CD4-positive, alpha-beta memory T cell (primary cell): ENCODE results near the gene THYN1. TPM values are rescaled to one million over a fixed set of nuclear protein-coding genes. Genes with fewer than 3 reads are reported as not detected.

Experiments used
- CTCF ChIA-PET: fragments of 350-600 bp; sonication (Branson Sonifier 250); formaldehyde crosslinking; loops from one replicate; lab custom pipeline; 2021; ENCODE audit warnings: inconsistent platforms; ENCODE audit not compliant: partially characterized antibody; lab: Charles Lee
- POLR2A ChIA-PET: fragments of 350-600 bp; sonication (Branson Sonifier 250); formaldehyde crosslinking; loops from one replicate; lab custom pipeline; 2021; ENCODE audit not compliant: partially characterized antibody; lab: Charles Lee
- DNase-seq, 5 donors: peaks; one replicate each; pipeline versions ENCODE4 v3.0.0 to v3.0.0-alpha.2; 2020 to 2022; ENCODE audit warnings: mixed read lengths in 1 of 5
- H3K27ac ChIP-seq: one replicate; pipeline ENCODE4 v1.7.0; 2013; ENCODE audit warnings: low read depth, low read length
- H3K27me3 ChIP-seq: 2 replicates; pipeline ENCODE4 v1.7.0; 2013; ENCODE audit warnings: mild to moderate bottlenecking, low read length, moderate library complexity; ENCODE audit not compliant: insufficient read depth
- H3K36me3 ChIP-seq: 2 replicates; pipeline ENCODE4 v1.7.0; 2013; ENCODE audit warnings: mild to moderate bottlenecking, low read length, moderate library complexity; ENCODE audit not compliant: insufficient read depth
- H3K4me1 ChIP-seq: 2 replicates; pipeline ENCODE4 v1.7.0; 2013; ENCODE audit warnings: mild to moderate bottlenecking, low read length, moderate library complexity; ENCODE audit not compliant: insufficient read depth
- H3K4me3 ChIP-seq, 2 donors: one replicate each; pipeline ENCODE4 v1.7.0; 2013; ENCODE audit warnings: low read length in 2 of 2, mild to moderate bottlenecking in 1 of 2
- H3K9me3 ChIP-seq, 2 donors: one replicate each; pipeline ENCODE4 v1.7.0; 2013; ENCODE audit warnings: low read length in 2 of 2, control low read depth in 1 of 2; ENCODE audit not compliant: control insufficient read depth in 1 of 2
- H3K27ac Mint-ChIP-seq, 7 donors: one replicate each; pipeline ENCODE4 v1.8.0; 2020 to 2021; ENCODE audit warnings: mixed read lengths in 7 of 7, mild to moderate bottlenecking in 6 of 7, inconsistent platforms in 3 of 7, moderate library complexity in 3 of 7
- H3K27me3 Mint-ChIP-seq, 2 donors: one replicate each; pipeline ENCODE4 v1.8.0; 2020 to 2021; ENCODE audit warnings: mixed read lengths in 2 of 2
- H3K36me3 Mint-ChIP-seq, 2 donors: one replicate each; pipeline ENCODE4 v1.8.0; 2020 to 2021; ENCODE audit warnings: mixed read lengths in 2 of 2, inconsistent platforms in 1 of 2, mild to moderate bottlenecking in 1 of 2
- H3K4me1 Mint-ChIP-seq, 4 donors: one replicate each; pipeline ENCODE4 v1.8.0; 2020 to 2021; ENCODE audit warnings: mixed read lengths in 4 of 4, mild to moderate bottlenecking in 1 of 4
- H3K4me3 Mint-ChIP-seq, 8 donors: one replicate each; pipeline ENCODE4 v1.8.0; 2020 to 2021; ENCODE audit warnings: mixed read lengths in 8 of 8, mild to moderate bottlenecking in 7 of 8, moderate library complexity in 6 of 8, inconsistent platforms in 3 of 8
- H3K9me3 Mint-ChIP-seq, 8 donors: one replicate each; pipeline ENCODE4 v1.8.0; 2020 to 2021; ENCODE audit warnings: mixed read lengths in 8 of 8, mild to moderate bottlenecking in 5 of 8, inconsistent platforms in 3 of 8, moderate library complexity in 1 of 8
- intact Hi-C: fragments of 100-400 bp; cut with micrococcal nuclease; formaldehyde crosslinking; loops from one replicate; pipeline ENCODE4 v1.15.1; 2023
- polyA plus RNA-seq, 2 donors: library from polyadenylated mRNA; unstranded; fragments of 300-500 nt; fragmentation: Illumina TruSeq; gene quantifications; one replicate each; pipeline ENCODE4 v1.2.3, GENCODE V29; 2021
- total RNA-seq, 2 experiments: library from RNA; stranded (reverse); gene quantifications; one replicate each; pipeline ENCODE4 v1.2.3, GENCODE V29; 2021

Gene THYN1
- total and polyA plus RNA-seq, 4 experiments from 2014 or later: 59.3 to 163 (median 94.5) TPM

DNA sequence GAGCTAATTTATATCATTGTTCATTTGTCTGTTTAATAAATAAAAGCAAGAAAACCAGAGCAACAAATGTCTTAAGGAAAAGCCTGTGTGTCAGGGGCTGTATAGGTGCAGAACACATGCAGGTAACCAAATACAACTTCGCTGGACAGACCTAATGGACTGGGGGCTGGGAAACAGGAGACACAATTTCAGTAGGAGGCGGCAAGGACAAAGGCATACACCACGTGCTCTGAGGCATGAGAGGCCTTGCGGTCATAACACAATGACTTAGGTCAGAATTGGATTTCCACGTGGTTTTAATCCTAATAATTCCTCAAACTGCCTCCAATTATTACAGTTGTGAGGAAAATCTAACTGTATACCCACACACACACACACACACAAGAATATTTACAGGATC, 14.3 kb upstream of the THYN1 start:
- Histone ChIP-seq H3K27ac (no peak overlapping the region), H3K27me3 (no peaks in the 10 kb centered on the region), H3K9me3 (no peaks in the 10 kb centered on the region), H3K36me3 (no peaks in the 10 kb centered on the region), H3K4me3 (no peak overlapping the region), H3K4me1 (peaks cover 19% of the 10 kb centered on the region)
- Mint-ChIP-seq H3K36me3 (peaks cover 11 to 12% of the 10 kb centered on the region in 2 donors), H3K27ac (no peak overlapping the region), H3K27me3 (no peaks in the 10 kb centered on the region), H3K9me3 (no peaks in the 10 kb centered on the region), H3K4me1 (peaks cover 16 to 33% (median 22%) of the 10 kb centered on the region in 4 donors), H3K4me3 (no peak overlapping the region)
- ChIA-PET CTCF (interaction anchor here (9.3 kb wide), 1 partner anchor 7 kb away, joined by 119 read pairs; the partner anchor contains the start of gene GLB1L3), POLR2A (no interaction called here)
- DNase-seq: no peak
- intact Hi-C loops: no loop called here

DNA sequence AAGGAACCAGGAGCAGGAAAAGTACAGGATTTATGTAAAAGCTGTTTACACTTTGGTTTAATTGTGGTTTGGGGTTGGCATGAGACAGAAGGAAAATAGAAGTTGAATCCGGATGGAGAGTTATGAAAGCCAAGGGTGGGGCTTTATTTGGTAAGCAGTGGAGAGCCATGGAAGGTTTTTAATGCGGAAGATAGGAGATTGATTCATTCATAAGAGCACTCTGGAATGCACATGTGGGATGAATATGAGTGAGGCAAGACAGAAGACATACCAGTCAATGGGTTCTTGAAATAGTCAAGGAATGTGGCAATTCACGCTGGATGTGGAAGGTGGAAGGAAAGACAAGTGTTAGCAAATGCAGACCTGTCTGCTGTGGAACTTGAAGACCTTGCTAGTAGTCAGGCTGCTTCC, 13.7 kb upstream of the THYN1 start:
- ChIA-PET POLR2A (interaction anchor here (1.2 kb wide), 1 partner anchor 10 kb away, joined by 3 read pairs; the partner anchor contains the start of gene GLB1L3), CTCF (interaction anchor here (9.3 kb wide), 1 partner anchor 8 kb away, joined by 119 read pairs; the partner anchor contains the start of gene GLB1L3)
- Mint-ChIP-seq H3K9me3 (no peaks in the 10 kb centered on the region), H3K4me1 (peaks cover 17 to 28% (median 21%) of the 10 kb centered on the region in 4 donors), H3K27me3 (no peaks in the 10 kb centered on the region), H3K36me3 (peaks cover 15 to 17% of the 10 kb centered on the region in 2 donors), H3K27ac (peak overlapping the region in 5 of 7 donors; percentile 20 to 54 (median 29)), H3K4me3 (no peak overlapping the region)
- H3K36me3 ChIP-seq: peaks cover under 1% of the 10 kb centered on the region
- H3K4me3 ChIP-seq: no peak overlapping the region
- no peaks in the 10 kb centered on the region for H3K27me3 ChIP-seq
- peaks cover 16% of the 10 kb centered on the region for H3K4me1 ChIP-seq
- intact Hi-C loops: no loop called here
- no peak overlapping the region for H3K27ac ChIP-seq
- no peaks in the 10 kb centered on the region for H3K9me3 ChIP-seq
- no peak for DNase-seq

DNA sequence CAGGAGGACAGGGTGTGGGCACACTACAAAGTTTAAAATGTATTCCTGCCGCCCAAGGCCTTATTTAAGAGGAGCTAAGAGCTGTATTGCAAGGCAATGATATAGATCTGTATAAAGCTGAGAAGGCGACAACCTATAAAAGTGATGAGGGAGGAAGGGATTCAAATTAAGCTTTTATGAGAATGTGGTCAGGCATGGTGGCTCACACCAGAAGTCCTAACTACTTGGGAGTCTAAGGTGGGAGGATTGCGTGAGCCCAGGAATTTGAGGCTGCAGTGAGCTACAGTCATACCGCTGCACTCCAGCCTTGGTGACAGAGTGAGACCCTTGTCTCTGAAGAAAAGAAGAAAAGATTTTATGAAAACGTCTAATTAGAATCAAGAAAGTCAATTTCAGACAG, 13.3 kb upstream of the THYN1 start:
- H3K4me3 Mint-ChIP-seq: no peak overlapping the region

DNA sequence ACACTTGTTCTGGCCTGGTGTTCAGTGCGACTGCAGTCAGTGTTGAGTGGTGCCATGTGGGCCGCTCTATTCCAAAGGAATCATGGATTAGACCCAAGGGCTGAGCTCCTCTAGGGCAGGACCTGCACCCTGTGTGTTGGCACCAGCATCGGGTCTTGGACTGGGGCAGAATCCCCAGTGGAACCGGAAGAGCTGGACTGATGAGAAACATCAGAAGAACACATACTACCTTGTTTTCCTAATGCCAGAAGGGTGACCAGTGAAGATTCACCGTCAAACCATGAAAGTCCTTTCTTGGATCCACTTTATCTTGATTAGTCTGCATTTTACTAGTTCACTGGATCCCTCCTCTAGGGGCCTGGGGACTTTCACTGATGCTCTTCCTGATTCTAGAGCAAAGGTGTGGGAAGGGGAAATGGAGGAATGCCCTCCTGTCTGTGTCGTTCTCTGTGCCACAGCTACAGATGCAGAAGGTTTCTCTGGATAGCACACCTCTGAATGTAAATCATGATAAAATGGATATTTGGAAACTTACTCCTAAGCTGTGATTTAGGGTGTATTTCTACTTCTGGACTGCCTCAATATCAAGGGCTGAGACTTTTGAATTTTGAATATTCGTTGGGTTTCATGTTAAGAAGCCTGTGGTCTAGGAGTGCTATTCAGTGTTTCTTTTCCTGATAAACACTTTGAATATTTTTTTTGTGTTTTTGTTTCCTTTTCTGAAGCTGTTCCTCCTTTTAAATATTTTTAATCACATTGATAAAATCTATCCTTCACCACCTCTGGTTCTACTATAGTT, 12.0 kb upstream of the THYN1 start:
- Mint-ChIP-seq H3K4me3 (no peak overlapping the region), H3K4me1 (peaks cover 6 to 16% (median 8%) of the 10 kb centered on the region in 4 donors), H3K36me3 (peaks cover 21 to 23% of the 10 kb centered on the region in 2 donors), H3K27me3 (no peaks in the 10 kb centered on the region), H3K27ac (peak overlapping the region in 3 of 7 donors; percentile 24 to 46 (median 43)), H3K9me3 (peaks cover 0 to 2% (median 0%) of the 10 kb centered on the region in 8 donors)
- CTCF ChIA-PET: interaction anchor here (0.8 to 9.3 kb wide), 3 partner anchors 10 to 95 kb away, joined by 3 to 119 read pairs (median 3); partner anchors contain the start of gene GLB1L3
- Histone ChIP-seq H3K4me1 (peaks cover 6% of the 10 kb centered on the region), H3K4me3 (no peak overlapping the region), H3K9me3 (no peaks in the 10 kb centered on the region), H3K36me3 (peaks cover 16% of the 10 kb centered on the region), H3K27ac (no peak overlapping the region), H3K27me3 (no peaks in the 10 kb centered on the region)
- POLR2A ChIA-PET: interaction anchor here (0.7 kb wide), 1 partner anchor 17 kb away, joined by 3 read pairs; no protein-coding TSS in a partner anchor
- no peak for DNase-seq
- intact Hi-C loops: no loop called here

More for the DNA sequence above, 13.3 kb upstream of the THYN1 start:
- Mint-ChIP-seq H3K9me3 (no peaks in the 10 kb centered on the region), H3K4me1 (peaks cover 15 to 24% (median 18%) of the 10 kb centered on the region in 4 donors), H3K27ac (peak overlapping the region in 4 of 7 donors; percentile 22 to 52 (median 34)), H3K36me3 (peaks cover 15 to 19% of the 10 kb centered on the region in 2 donors), H3K27me3 (no peaks in the 10 kb centered on the region)
- Histone ChIP-seq H3K4me1 (peaks cover 16% of the 10 kb centered on the region), H3K36me3 (peaks cover 5% of the 10 kb centered on the region), H3K9me3 (no peaks in the 10 kb centered on the region), H3K27me3 (no peaks in the 10 kb centered on the region), H3K27ac (no peak overlapping the region), H3K4me3 (no peak overlapping the region)
- intact Hi-C loops: no loop called here
- ChIA-PET CTCF (interaction anchor here (1.5 to 9.3 kb wide), 2 partner anchors 8 to 93 kb away, joined by 3 to 119 read pairs; partner anchors contain the start of gene GLB1L3), POLR2A (interaction anchor here (1.2 kb wide), 1 partner anchor 10 kb away, joined by 3 read pairs; the partner anchor contains the start of gene GLB1L3)
- DNase-seq: no peak

DNA sequence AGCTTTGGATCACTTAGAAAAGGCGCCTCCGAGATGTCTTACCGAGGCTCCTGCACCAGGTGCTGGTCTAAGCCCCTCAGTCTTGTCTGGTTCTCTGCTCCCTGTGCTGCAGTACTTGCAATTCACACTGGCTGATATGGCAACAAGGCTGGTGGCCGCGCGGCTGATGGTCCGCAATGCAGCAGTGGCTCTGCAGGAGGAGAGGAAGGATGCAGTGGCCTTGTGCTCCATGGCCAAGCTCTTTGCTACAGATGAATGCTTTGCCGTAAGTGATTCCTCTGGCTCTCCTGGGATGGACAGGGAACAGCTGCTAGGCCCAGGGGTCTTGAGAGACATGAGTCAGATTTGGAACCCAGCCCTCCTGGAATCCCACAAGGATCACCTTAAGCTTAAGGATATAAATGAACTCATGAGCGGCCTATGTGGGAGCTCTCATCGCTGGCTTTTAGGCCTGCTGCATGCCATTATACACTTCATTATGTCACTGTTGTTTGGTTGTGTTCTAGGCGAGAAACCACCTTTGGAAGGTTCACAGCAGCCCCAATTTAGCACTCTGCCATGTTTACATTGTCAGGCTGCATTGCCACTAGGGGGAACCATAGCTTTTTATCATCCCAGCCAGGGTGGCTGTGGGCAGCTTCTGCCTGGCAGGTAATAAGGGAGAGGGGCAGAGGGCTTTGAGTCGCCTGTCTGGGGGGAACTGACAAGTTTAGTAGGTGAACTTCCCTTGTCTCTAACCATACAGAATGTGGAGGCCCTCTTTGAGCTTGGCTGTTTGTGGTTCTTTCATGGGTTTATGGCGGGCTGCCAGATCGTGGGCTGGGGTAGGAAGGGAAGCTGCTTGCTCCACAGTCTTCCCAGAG, 8.7 kb upstream of the THYN1 start:
- Mint-ChIP-seq H3K4me1 (peaks cover 3 to 9% (median 6%) of the 10 kb centered on the region in 4 donors), H3K4me3 (no peak overlapping the region), H3K27me3 (no peaks in the 10 kb centered on the region), H3K27ac (peak overlapping the region in 1 of 7 donors; percentile 10), H3K36me3 (peaks cover 36 to 43% of the 10 kb centered on the region in 2 donors), H3K9me3 (peaks cover 0 to 2% (median 0%) of the 10 kb centered on the region in 8 donors)
- no peaks in the 10 kb centered on the region for H3K9me3 ChIP-seq
- no peak overlapping the region for H3K27ac ChIP-seq
- ChIA-PET POLR2A (interaction anchor here (1.0 to 3.4 kb wide), 6 partner anchors 8 to 83 kb away, joined by 3 to 28 read pairs (median 6); partner anchors contain the start of genes ACAD8, GLB1L3, NCAPD3 and THYN1), CTCF (interaction anchor here (0.7 to 9.3 kb wide), 15 partner anchors 8 to 111 kb away, joined by 3 to 119 read pairs (median 3); partner anchors contain the start of genes ACAD8, GLB1L2, GLB1L3 and NCAPD3)
- peak in 4 of 5 donors; percentile 31 to 40 (median 36) for DNase-seq
- intact Hi-C loops: no loop called here
- H3K36me3 ChIP-seq: peaks cover 30% of the 10 kb centered on the region
- no peak overlapping the region for H3K4me3 ChIP-seq
- H3K27me3 ChIP-seq: no peaks in the 10 kb centered on the region
- H3K4me1 ChIP-seq: no peaks in the 10 kb centered on the region

DNA sequence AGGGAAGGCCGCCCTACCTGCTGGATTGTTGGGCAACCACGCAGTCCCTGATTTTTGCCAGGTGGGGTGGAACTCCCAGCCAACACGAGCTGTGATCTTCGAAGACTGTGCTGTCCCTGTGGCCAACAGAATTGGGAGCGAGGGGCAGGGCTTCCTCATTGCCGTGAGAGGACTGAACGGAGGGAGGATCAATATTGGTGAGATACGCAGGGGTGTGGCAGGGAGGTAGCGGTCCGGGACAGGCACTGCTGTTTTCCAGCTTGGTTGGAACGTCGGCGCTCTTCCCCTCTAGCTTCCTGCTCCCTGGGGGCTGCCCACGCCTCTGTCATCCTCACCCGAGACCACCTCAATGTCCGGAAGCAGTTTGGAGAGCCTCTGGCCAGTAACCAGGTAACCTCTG, 7.8 kb upstream of the THYN1 start:
- ChIA-PET CTCF (interaction anchor here (0.9 to 9.3 kb wide), 8 partner anchors 7 to 97 kb away, joined by 3 to 119 read pairs (median 4); partner anchors contain the start of genes ACAD8, GLB1L3, NCAPD3 and THYN1), POLR2A (interaction anchor here (1.0 to 3.4 kb wide), 4 partner anchors 8 to 37 kb away, joined by 3 to 28 read pairs (median 9); partner anchors contain the start of genes ACAD8, GLB1L3, NCAPD3 and THYN1)
- Mint-ChIP-seq H3K4me1 (peaks cover 3 to 9% (median 6%) of the 10 kb centered on the region in 4 donors), H3K36me3 (peaks cover 36 to 49% of the 10 kb centered on the region in 2 donors), H3K9me3 (peaks cover 0 to 2% (median 0%) of the 10 kb centered on the region in 8 donors), H3K4me3 (no peak overlapping the region), H3K27ac (no peak overlapping the region), H3K27me3 (no peaks in the 10 kb centered on the region)
- Histone ChIP-seq H3K27ac (no peak overlapping the region), H3K36me3 (peaks cover 30% of the 10 kb centered on the region), H3K4me3 (no peak overlapping the region), H3K4me1 (no peaks in the 10 kb centered on the region), H3K27me3 (no peaks in the 10 kb centered on the region), H3K9me3 (no peaks in the 10 kb centered on the region)
- intact Hi-C loops: no loop called here
- DNase-seq: no peak
